Transverse colon (tissue), 4 donors: Measurements from ENCODE around the gene FBXO44. TPM values are rescaled to one million over a fixed set of nuclear protein-coding genes. Genes with fewer than 3 reads are reported as not detected.

Experiments
- DNase-seq: peaks from one replicate; pipeline ENCODE4 v3.0.0-alpha.2; 2019
- H3K27ac ChIP-seq, 4 donors: fragments of 200-600 bp; sonication (generic); 2 replicates each; pipeline ENCODE4 v1.5.1; 2016 to 2018; ENCODE audit warnings: inconsistent platforms in 4 of 4
- H3K27me3 ChIP-seq: fragments of 200-600 bp; sonication (generic); 2 replicates; pipeline ENCODE4 v1.5.1; 2017; ENCODE audit warnings: inconsistent platforms
- H3K36me3 ChIP-seq, 4 donors: fragments of 200-600 bp; sonication (generic); 2 replicates each; pipeline ENCODE4 v1.5.1; 2017 to 2019; ENCODE audit warnings: inconsistent platforms in 4 of 4
- H3K4me1 ChIP-seq, 4 donors: fragments of 200-600 bp; sonication (generic); 2 replicates each; pipeline ENCODE4 v1.5.1; 2017 to 2020; ENCODE audit warnings: inconsistent platforms in 4 of 4
- H3K4me3 ChIP-seq, 4 donors: fragments of 200-600 bp; sonication (generic); 1 replicate in 1 of 4; 2 replicates in 3 of 4; pipeline versions ENCODE4 v1.5.1 to v1.6.1; 2017 to 2019; ENCODE audit warnings: inconsistent platforms in 4 of 4
- H3K9me3 ChIP-seq, 2 donors: fragments of 200-600 bp; sonication (generic); 2 replicates each; pipeline ENCODE4 v1.5.1; 2017 to 2019; ENCODE audit warnings: inconsistent platforms in 2 of 2
- EP300 ChIP-seq: sonication (generic); formaldehyde crosslinking; IDR thresholded peaks from one replicate; pipeline ENCODE4 v1.6.1; 2017; ENCODE audit warnings: antibody characterized with exemption, low read depth
- POLR2A ChIP-seq: fragments of 450-650 bp; IDR thresholded peaks from one replicate; pipeline ENCODE4 v1.6.1; 2016; ENCODE audit warnings: antibody characterized with exemption, mild to moderate bottlenecking, moderate library complexity
- POLR2AphosphoS5 ChIP-seq, 3 donors: sonication (generic); formaldehyde crosslinking; IDR thresholded peaks; one replicate each; pipeline ENCODE4 v1.6.1; 2016; ENCODE audit warnings: antibody characterized with exemption in 3 of 3
- WGBS, 2 donors: methylation state at CpG; one replicate each; pipeline ENCODE4 v1.1.5; 2018; ENCODE audit warnings: low coverage in 1 of 2; 5-methylcytosine and 5-hydroxymethylcytosine counted together
- in situ Hi-C, 4 donors: fragments of 200-750 bp; cut with MboI; loops; one replicate each; pipeline versions ENCODE4 v1.15.0 to v1.15.1; 2017; ENCODE audit warnings: low sequenced_read_pairs in 3 of 4, low pct_ligation_motif_present in 1 of 4, low pct_unique_long_range_greater_than_20kb in 1 of 4
- intact Hi-C: fragments of 100-400 bp; cut with DNase I; formaldehyde crosslinking; loops from one replicate; pipeline ENCODE4 v1.15.1; 2023; ENCODE audit warnings: low total_unique reads
- total RNA-seq, 4 donors: library from RNA; depleted of rRNA; stranded (reverse); fragments of >200 nt; gene quantifications; one replicate each; pipeline ENCODE4 v1.1.0, GENCODE V29; 2016
- TF ChIP-seq, protein P1 (sequence below), 5 experiments: fragments of 200-600 bp in 3 of 5; fragments of 450-650 bp in 2 of 5; sonication (generic) in 3 of 5; IDR thresholded peaks; 1 replicate in 2 of 5; 2 replicates in 3 of 5; pipeline ENCODE4 v1.5.1; 2016 to 2017; ENCODE audit warnings: antibody characterized with exemption in 5 of 5, inconsistent platforms in 3 of 5, mild to moderate bottlenecking in 2 of 5, moderate library complexity in 1 of 5

FBXO44 gene
- total RNA-seq, 4 donors from 2014 or later: 3.2 to 10.5 (median 6.9) TPM

DNA sequence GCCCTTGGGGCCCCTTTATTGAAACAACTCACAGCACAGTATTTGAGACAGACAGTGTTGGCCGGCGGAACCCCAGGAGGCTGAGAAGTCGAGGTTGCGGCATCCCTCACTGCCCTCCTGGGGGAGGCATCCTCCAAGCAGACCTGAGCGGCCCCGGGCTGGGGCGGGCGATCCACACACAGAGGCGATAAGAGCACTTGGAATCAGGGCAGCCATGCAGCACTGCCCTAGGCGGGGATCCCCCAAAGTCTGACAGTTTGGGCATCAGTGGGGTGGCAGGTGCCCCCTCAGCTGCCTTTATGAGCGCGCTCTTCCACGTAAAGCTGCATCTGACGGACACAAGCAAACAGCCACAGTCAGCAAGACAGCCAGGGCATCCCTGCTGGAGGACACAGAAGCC, 19.8 kb downstream of the FBXO44 start:
- no peak for TF ChIP-seq POLR2AphosphoS5 (IDR thresholded peaks at IDR 0.05)
- no peak for TF ChIP-seq EP300
- TF ChIP-seq, protein P1, sequence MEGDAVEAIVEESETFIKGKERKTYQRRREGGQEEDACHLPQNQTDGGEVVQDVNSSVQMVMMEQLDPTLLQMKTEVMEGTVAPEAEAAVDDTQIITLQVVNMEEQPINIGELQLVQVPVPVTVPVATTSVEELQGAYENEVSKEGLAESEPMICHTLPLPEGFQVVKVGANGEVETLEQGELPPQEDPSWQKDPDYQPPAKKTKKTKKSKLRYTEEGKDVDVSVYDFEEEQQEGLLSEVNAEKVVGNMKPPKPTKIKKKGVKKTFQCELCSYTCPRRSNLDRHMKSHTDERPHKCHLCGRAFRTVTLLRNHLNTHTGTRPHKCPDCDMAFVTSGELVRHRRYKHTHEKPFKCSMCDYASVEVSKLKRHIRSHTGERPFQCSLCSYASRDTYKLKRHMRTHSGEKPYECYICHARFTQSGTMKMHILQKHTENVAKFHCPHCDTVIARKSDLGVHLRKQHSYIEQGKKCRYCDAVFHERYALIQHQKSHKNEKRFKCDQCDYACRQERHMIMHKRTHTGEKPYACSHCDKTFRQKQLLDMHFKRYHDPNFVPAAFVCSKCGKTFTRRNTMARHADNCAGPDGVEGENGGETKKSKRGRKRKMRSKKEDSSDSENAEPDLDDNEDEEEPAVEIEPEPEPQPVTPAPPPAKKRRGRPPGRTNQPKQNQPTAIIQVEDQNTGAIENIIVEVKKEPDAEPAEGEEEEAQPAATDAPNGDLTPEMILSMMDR (IDR thresholded peaks at IDR 0.05): no peak
- TF ChIP-seq POLR2A: no peak
- DNase-seq: no peak
- H3K27me3 ChIP-seq: no peaks in the 10 kb centered on the region
- H3K9me3 ChIP-seq: no peaks in the 10 kb centered on the region
- intact Hi-C loops: no loop called here
- H3K4me3 ChIP-seq: no peak overlapping the region
- no peak overlapping the region for H3K27ac ChIP-seq
- H3K36me3 ChIP-seq: peaks cover 0 to 3% (median 0%) of the 10 kb centered on the region in 4 donors
- H3K4me1 ChIP-seq: peaks cover 0 to under 1% (median 0%) of the 10 kb centered on the region in 4 donors
- in situ Hi-C loops: no loop called here
- WGBS, 2 donors: 91% methylated on average over 4 to 12 of the region's 14 CpGs

- no peak overlapping the region for H3K27ac ChIP-seq
- DNase-seq: no peak
- TF ChIP-seq, protein P1 (IDR thresholded peaks at IDR 0.05): no peak
- TF ChIP-seq EP300: no peak
- no peak for TF ChIP-seq POLR2A
- no peak for TF ChIP-seq POLR2AphosphoS5 (IDR thresholded peaks at IDR 0.05)
- in situ Hi-C loops: no loop called here
- 95% methylated on average over 7 of the region's 10 CpGs; no CpG with 5 or more reads in 1 of the 2 donors for WGBS, 2 donors
- H3K4me3 ChIP-seq: no peak overlapping the region
- H3K36me3 ChIP-seq: peaks cover 0 to 3% (median 0%) of the 10 kb centered on the region in 4 donors
- peaks cover 0 to 9% (median 4%) of the 10 kb centered on the region in 4 donors for H3K4me1 ChIP-seq
- intact Hi-C loops: no loop called here
- H3K27me3 ChIP-seq: no peaks in the 10 kb centered on the region
- no peaks in the 10 kb centered on the region for H3K9me3 ChIP-seq
These were observed 20.6 kb downstream of the FBXO44 start for GRCh38 chr1:11675325-11675724.

- Histone ChIP-seq H3K9me3 (no peaks in the 10 kb centered on the region), H3K27ac (no peak overlapping the region), H3K4me3 (no peak overlapping the region), H3K4me1 (peaks cover 0 to 12% (median 8%) of the 10 kb centered on the region in 4 donors), H3K27me3 (no peaks in the 10 kb centered on the region), H3K36me3 (peaks cover 0 to 3% (median 0%) of the 10 kb centered on the region in 4 donors)
- in situ Hi-C loops: no loop called here
- TF ChIP-seq POLR2A (no peak), EP300 (no peak), POLR2AphosphoS5 (IDR thresholded peaks at IDR 0.05) (no peak)
- TF ChIP-seq, protein P1 (IDR thresholded peaks at IDR 0.05): no peak
- intact Hi-C loops: no loop called here
- DNase-seq: no peak
- WGBS, 2 donors: 78 to 100% methylated on average over 1 to 8 of the region's 10 CpGs
These were observed 21.9 kb downstream of the FBXO44 start for GRCh38 chr1:11676386-11677103.

- DNase-seq: no peak
- Histone ChIP-seq H3K27ac (no peak overlapping the region), H3K9me3 (no peaks in the 10 kb centered on the region), H3K4me1 (peaks cover 5 to 18% (median 12%) of the 10 kb centered on the region in 4 donors), H3K4me3 (no peak overlapping the region), H3K27me3 (peaks cover 13% of the 10 kb centered on the region), H3K36me3 (peaks cover 0 to 3% (median 0%) of the 10 kb centered on the region in 4 donors)
- no peak for TF ChIP-seq POLR2A
- in situ Hi-C loops: no loop called here
- intact Hi-C loops: no loop called here
- 95 to 100% methylated on average over 2 of the region's 2 CpGs for WGBS, 2 donors
These were observed 23.8 kb downstream of the FBXO44 start for GRCh38 chr1:11678442-11678841.
